Activated CD4-positive, alpha-beta memory T cell treated with anti-CD3 and anti-CD28 coated beads for 36 hours (primary cell): ENCODE measurements around the gene CUBN. TPM values are rescaled to one million over a fixed set of nuclear protein-coding genes. Genes with fewer than 3 reads are reported as not detected.

Experiments used
- CTCF ChIA-PET: fragments of 350-600 bp; sonication (Branson Sonifier 250); formaldehyde crosslinking; loops from one replicate; lab custom pipeline; 2021; ENCODE audit warnings: antibody characterized with exemption, inconsistent platforms; lab: Charles Lee
- POLR2A ChIA-PET: fragments of 350-600 bp; sonication (Branson Sonifier 250); formaldehyde crosslinking; loops from one replicate; lab custom pipeline; 2021; ENCODE audit warnings: antibody characterized with exemption; lab: Charles Lee
- DNase-seq: peaks from one replicate; pipeline ENCODE4 v3.0.0-alpha.2; 2020
- H3K27ac Mint-ChIP-seq: one replicate; pipeline ENCODE4 v1.8.0; 2021; ENCODE audit warnings: mixed read lengths
- H3K27me3 Mint-ChIP-seq: one replicate; pipeline ENCODE4 v1.8.0; 2021; ENCODE audit warnings: mixed read lengths
- H3K36me3 Mint-ChIP-seq: one replicate; pipeline ENCODE4 v1.8.0; 2021; ENCODE audit warnings: mixed read lengths
- H3K4me1 Mint-ChIP-seq: one replicate; pipeline ENCODE4 v1.8.0; 2021; ENCODE audit warnings: low read depth, mixed read lengths
- H3K4me3 Mint-ChIP-seq: one replicate; pipeline ENCODE4 v1.8.0; 2021; ENCODE audit warnings: mild to moderate bottlenecking, mixed read lengths
- H3K9me3 Mint-ChIP-seq: one replicate; pipeline ENCODE4 v1.8.0; 2021; ENCODE audit warnings: mixed read lengths
- intact Hi-C: fragments of 100-400 bp; cut with micrococcal nuclease; formaldehyde crosslinking; loops from one replicate; pipeline ENCODE4 v1.15.1; 2023
- total RNA-seq, 2 experiments: library from RNA; stranded (reverse); gene quantifications; one replicate each; pipeline ENCODE4 v1.2.3, GENCODE V29; 2021

Gene CUBN
- total RNA-seq, 2 experiments from 2014 or later: 0.24 to 0.31 TPM

GRCh38 chr10:17098012-17098411 lies 31.6 kb downstream of the CUBN start:
- Mint-ChIP-seq H3K9me3 (peaks cover 8% of the 10 kb centered on the region), H3K27me3 (no peaks in the 10 kb centered on the region), H3K27ac (no peak overlapping the region), H3K36me3 (peaks cover 6% of the 10 kb centered on the region), H3K4me3 (no peak overlapping the region), H3K4me1 (no peaks in the 10 kb centered on the region)
- DNase-seq: no peak
- POLR2A ChIA-PET: no interaction called here
- CTCF ChIA-PET: no interaction called here
- intact Hi-C loops: no loop called here

GRCh38 chr10:17094844-17095243 lies 34.8 kb downstream of the CUBN start:
- Mint-ChIP-seq H3K9me3 (peaks cover 8% of the 10 kb centered on the region), H3K36me3 (peaks cover 6% of the 10 kb centered on the region), H3K4me1 (no peaks in the 10 kb centered on the region), H3K4me3 (no peak overlapping the region), H3K27ac (no peak overlapping the region), H3K27me3 (no peaks in the 10 kb centered on the region)
- POLR2A ChIA-PET: no interaction called here
- no peak for DNase-seq
- intact Hi-C loops: no loop called here
- CTCF ChIA-PET: no interaction called here

DNA sequence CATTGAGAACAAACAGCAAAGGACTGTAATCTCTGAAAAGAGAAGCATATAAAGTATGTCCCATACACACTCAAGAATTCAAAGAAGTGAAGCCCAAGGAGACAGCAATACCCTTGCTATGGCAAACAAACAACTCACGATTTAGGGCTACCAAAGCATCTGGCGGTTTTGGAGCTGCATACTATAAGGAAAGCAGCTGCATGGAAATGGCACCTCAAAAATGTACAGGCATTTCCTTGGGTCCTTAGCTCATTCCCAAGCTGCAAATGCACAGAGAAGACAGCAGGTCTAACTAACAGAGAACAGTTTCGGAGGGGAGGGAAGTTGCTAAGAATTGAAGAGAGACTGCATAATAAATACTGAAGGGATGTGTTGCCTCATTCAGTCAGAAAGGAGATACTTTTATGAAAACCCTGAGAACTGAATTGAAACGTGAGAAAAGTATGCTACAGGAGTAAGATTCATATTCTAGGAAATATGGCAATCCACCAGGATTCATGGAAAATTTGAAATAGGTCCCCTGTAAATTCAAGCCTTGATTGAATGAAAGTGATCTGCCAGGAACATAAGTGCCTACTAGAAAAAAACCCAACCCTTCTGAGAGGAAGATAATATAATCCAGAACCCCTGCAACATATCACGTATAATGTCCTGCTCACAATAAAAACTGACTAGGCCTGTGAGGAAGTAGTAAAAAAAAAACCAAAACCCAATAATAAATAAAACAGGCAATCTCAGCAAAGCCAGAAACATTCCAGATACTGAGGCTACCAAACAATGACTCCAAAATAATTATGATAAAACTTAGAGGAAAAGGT lies 36.4 kb downstream of the CUBN start:
- H3K36me3 Mint-ChIP-seq: peaks cover 6% of the 10 kb centered on the region
- no peak overlapping the region for H3K4me3 Mint-ChIP-seq
- H3K27ac Mint-ChIP-seq: no peak overlapping the region
- H3K27me3 Mint-ChIP-seq: no peaks in the 10 kb centered on the region
- CTCF ChIA-PET: no interaction called here
- intact Hi-C loops: no loop called here
- H3K9me3 Mint-ChIP-seq: peaks cover 8% of the 10 kb centered on the region
- POLR2A ChIA-PET: no interaction called here
- H3K4me1 Mint-ChIP-seq: no peaks in the 10 kb centered on the region
- no peak for DNase-seq

- DNase-seq: no peak
These were observed 37.2 kb downstream of the CUBN start for GRCh38 chr10:17092216-17092944.

GRCh38 chr10:17088118-17088806 lies 41.3 kb downstream of the CUBN start:
- Mint-ChIP-seq H3K27ac (no peak overlapping the region), H3K27me3 (no peaks in the 10 kb centered on the region), H3K4me3 (no peak overlapping the region), H3K9me3 (no peaks in the 10 kb centered on the region), H3K36me3 (peaks cover 10% of the 10 kb centered on the region), H3K4me1 (no peaks in the 10 kb centered on the region)
- ChIA-PET POLR2A (no interaction called here), CTCF (no interaction called here)
- intact Hi-C loops: no loop called here
- DNase-seq: no peak

More at GRCh38 chr10:17092216-17092944, 37.2 kb downstream of the CUBN start:
- Mint-ChIP-seq H3K4me3 (no peak overlapping the region), H3K27me3 (no peaks in the 10 kb centered on the region), H3K4me1 (no peaks in the 10 kb centered on the region), H3K27ac (no peak overlapping the region), H3K36me3 (peaks cover 7% of the 10 kb centered on the region), H3K9me3 (peaks cover 8% of the 10 kb centered on the region)
- ChIA-PET POLR2A (no interaction called here), CTCF (no interaction called here)
- intact Hi-C loops: no loop called here

DNA sequence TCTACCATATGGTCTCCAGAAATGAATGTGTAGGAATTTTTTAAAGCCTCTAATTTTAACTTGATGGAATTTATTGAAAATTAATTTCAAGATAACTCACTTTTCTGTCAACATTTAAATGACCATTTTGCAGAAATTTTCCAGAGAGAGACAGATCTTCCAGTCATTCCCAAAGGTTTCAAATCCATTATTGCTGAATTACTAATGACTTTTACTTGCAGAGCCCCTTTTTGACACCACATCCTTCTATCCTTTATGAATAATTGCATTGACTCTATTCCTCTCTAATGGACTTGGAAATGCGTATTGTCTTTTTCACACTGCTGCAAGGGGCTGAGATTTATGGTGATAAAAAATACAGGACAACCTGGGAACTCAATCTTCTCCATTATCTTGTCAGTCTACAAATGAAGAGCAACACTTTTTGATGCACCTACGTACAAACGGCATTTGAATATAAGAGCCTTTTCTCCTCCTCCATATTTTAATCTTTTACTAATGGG lies 42.7 kb downstream of the CUBN start:
- H3K9me3 Mint-ChIP-seq: no peaks in the 10 kb centered on the region
- no peaks in the 10 kb centered on the region for H3K27me3 Mint-ChIP-seq
- ChIA-PET CTCF (no interaction called here), POLR2A (no interaction called here)
- H3K36me3 Mint-ChIP-seq: peaks cover 12% of the 10 kb centered on the region
- no peaks in the 10 kb centered on the region for H3K4me1 Mint-ChIP-seq
- H3K4me3 Mint-ChIP-seq: no peak overlapping the region
- intact Hi-C loops: no loop called here
- H3K27ac Mint-ChIP-seq: no peak overlapping the region
- DNase-seq: no peak

- Mint-ChIP-seq H3K36me3 (peaks cover 12% of the 10 kb centered on the region), H3K4me3 (no peak overlapping the region), H3K4me1 (no peaks in the 10 kb centered on the region), H3K27ac (no peak overlapping the region), H3K27me3 (no peaks in the 10 kb centered on the region), H3K9me3 (no peaks in the 10 kb centered on the region)
- ChIA-PET CTCF (no interaction called here), POLR2A (no interaction called here)
- DNase-seq: no peak
- intact Hi-C loops: no loop called here
These were observed 44.4 kb downstream of the CUBN start for GRCh38 chr10:17085011-17085725.

GRCh38 chr10:17084258-17084657 lies 45.4 kb downstream of the CUBN start:
- Mint-ChIP-seq H3K27ac (no peak overlapping the region), H3K4me1 (no peaks in the 10 kb centered on the region), H3K9me3 (no peaks in the 10 kb centered on the region), H3K27me3 (no peaks in the 10 kb centered on the region), H3K4me3 (no peak overlapping the region), H3K36me3 (peaks cover 12% of the 10 kb centered on the region)
- intact Hi-C loops: no loop called here
- ChIA-PET CTCF (no interaction called here), POLR2A (no interaction called here)
- no peak for DNase-seq

DNA sequence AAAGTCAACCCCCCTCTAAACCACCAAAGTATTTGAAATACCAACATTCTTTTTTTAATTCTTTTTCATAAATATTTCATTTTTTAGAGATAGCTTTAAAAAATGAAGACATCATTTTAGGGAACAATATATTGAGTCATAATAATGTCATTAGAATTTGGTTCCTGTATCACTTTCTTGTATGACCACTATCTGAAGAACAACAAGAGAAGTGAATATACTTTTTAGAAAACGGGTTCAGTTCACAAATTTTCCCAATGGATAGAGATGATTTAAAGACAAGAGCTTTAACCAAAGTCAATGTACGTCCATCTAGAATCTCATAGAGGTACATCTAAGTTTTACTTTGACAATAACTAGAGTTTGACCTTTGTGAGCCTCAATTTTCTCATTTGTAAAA lies 48.2 kb downstream of the CUBN start:
- POLR2A ChIA-PET: no interaction called here
- H3K4me3 Mint-ChIP-seq: no peak overlapping the region
- H3K27me3 Mint-ChIP-seq: no peaks in the 10 kb centered on the region
- H3K4me1 Mint-ChIP-seq: peaks cover 3% of the 10 kb centered on the region
- H3K36me3 Mint-ChIP-seq: peaks cover 11% of the 10 kb centered on the region
- DNase-seq: no peak
- CTCF ChIA-PET: no interaction called here
- H3K9me3 Mint-ChIP-seq: no peaks in the 10 kb centered on the region
- intact Hi-C loops: no loop called here
- no peak overlapping the region for H3K27ac Mint-ChIP-seq

GRCh38 chr10:17077890-17078289 lies 51.7 kb downstream of the CUBN start:
- Mint-ChIP-seq H3K9me3 (no peaks in the 10 kb centered on the region), H3K4me3 (no peak overlapping the region), H3K4me1 (peaks cover 18% of the 10 kb centered on the region), H3K27ac (no peak overlapping the region), H3K27me3 (no peaks in the 10 kb centered on the region), H3K36me3 (peaks cover 2% of the 10 kb centered on the region)
- ChIA-PET CTCF (no interaction called here), POLR2A (no interaction called here)
- intact Hi-C loops: no loop called here
- no peak for DNase-seq

DNA sequence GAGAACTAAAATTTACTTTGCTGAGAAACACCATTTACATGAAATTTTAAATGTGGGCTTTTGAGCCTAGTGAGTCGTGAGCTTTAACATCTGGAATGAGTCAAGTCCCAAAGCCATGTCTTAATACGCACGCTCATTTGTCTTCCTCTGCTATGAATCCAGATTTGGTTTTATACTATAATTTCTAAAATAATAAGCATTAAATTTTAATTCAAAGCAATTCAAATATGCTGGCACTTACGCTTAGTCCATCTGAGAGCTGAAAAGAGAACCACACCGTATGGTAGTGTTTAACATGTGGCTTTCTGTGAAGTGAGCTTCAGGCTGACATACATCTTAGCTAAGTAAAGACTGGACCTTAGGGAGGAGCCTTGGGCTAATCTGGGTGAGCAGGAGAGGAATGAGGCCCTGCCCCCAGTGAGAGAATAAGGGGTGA lies 52.2 kb downstream of the CUBN start:
- Mint-ChIP-seq H3K36me3 (no peaks in the 10 kb centered on the region), H3K4me1 (peaks cover 18% of the 10 kb centered on the region), H3K27me3 (no peaks in the 10 kb centered on the region), H3K27ac (no peak overlapping the region), H3K9me3 (no peaks in the 10 kb centered on the region), H3K4me3 (no peak overlapping the region)
- intact Hi-C loops: no loop called here
- DNase-seq: no peak
- ChIA-PET POLR2A (no interaction called here), CTCF (no interaction called here)
